HG02884 (cell line): ENCODE results near the gene HDAC7.

Experiments used
- ATAC-seq: cut with Tn5 transposase; IDR thresholded peaks from one replicate; pipeline ENCODE4 v1.9.1; 2021; ENCODE audit warnings: mild to moderate bottlenecking, moderate library complexity; ENCODE audit not compliant: unreplicated experiment

The HDAC7 gene

DNA sequence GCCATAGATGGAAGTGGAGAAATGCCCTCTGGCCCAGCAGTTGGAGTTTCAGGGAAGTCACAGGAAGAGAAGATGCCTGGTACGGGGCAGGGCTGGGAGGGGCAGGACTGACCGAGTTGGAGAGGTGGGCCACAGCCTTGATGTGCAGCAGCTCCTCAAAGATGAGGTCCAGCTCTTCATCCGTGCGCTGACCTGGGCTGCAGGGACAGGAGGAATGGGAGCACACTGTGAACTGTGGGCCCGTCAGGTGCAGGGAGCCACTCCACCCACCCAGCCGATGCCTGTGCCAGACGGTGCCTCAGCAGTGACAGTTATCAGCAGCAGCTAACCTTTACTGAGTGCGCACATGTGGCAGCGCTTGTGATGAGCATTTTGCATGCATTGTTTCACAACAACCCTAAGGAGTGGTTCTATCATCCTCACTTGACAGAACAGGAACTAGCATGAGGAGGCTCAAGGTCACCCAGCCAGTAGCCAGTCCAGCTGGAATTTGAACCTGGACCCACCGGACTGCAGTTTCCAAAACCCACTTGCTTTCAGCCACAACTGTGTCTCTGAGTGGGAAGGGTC is 69.4 kb downstream of the HDAC7 start:
- no peak for ATAC-seq

DNA sequence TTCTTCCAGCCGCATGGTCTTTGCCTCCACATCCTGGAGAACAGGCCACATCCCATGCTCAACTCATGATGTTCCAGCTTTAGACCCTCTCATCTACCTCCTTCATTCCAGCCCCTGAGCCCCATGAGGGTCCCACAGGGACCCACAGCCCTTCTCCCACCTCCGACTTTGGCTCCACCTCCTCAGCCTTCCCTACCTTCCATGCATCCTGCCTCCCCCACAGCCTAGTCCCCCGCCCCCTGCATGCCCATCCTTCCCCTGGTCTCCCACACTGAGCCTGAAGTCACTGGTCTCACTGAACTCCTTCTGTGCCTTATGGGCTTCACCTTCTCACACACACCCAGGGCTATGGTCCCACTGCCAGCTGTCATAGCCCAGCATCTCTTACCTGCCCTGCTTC is 70.8 kb downstream of the HDAC7 start:
- ATAC-seq, result no peak

DNA sequence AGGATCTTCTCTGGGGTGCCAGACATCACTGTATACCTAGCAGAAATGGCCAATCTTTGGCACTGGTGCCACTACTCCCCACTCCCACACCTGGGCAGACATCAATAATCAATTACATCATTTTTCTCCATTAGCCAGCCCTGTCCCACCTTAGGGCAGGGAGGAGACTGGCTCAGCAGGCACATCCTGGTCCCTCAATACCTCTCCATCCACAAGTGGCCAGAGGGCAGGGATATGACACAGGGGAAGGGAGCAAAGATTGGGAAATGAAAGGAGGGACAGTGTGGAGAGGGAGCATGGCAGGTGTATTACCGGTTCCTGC is 71.2 kb downstream of the HDAC7 start:
- ATAC-seq, result no peak

DNA sequence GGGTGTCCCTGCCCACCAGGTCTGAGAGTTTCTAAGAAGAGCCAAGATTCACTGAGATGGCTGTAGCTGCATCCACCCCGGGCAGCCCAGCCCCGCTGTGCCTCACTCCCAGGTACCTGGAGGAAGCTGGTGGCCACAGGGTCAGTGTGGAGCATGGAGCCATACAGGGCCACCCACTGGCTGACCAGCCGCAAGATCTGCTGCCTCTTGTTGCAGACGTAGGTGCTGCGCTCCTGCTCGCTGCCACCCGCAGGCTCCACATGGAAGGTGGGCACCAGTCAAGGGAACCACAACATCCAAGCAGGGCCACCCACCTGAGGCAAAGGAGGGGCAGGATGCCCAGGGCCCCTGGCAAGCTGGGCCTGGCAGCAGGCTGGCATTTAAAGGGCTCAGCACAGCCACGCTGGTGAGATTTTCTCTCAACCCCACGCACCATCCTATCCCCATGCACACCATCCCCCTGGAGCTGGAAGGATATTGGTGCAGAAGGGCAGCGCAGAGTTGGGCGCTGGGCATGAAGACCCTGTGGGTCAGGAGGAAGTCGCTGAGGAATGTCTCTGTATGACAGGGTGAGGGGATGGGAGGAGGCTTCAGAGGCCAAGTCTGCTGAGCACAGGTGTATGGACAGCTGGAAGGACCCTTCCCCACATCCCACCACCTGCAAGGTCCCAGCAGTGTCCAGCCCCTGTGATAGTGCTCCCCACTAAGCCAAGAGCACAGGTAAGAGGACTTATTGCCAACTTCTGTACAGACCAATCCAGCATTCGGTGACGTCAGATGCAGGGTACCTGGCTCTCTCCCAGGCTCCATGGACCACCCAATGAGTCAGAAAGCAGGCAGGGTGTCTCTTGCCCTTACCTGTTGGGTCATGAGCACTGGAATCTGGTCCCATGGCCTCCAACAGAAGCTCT is 71.9 kb downstream of the HDAC7 start:
- no peak for ATAC-seq

DNA sequence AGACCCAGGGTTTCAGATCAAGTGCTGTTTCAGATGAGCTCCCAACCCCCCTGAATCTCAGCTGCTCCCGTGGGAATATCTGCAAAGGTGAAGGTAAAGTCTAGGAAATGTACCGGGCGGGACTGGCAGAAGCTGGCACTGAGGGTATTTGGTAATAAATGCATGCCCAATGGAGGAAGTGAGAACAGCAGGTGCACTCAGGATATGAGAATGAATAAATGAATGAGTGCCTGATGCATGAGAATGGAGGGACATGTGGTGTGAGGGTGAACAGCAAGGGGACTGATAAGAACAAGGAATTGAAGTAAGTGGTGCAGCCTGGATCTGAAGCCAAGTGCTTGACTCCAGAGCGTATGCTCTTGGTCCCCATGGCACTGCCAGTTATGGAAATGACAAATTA is 72.6 kb downstream of the HDAC7 start:
- no peak for ATAC-seq

DNA sequence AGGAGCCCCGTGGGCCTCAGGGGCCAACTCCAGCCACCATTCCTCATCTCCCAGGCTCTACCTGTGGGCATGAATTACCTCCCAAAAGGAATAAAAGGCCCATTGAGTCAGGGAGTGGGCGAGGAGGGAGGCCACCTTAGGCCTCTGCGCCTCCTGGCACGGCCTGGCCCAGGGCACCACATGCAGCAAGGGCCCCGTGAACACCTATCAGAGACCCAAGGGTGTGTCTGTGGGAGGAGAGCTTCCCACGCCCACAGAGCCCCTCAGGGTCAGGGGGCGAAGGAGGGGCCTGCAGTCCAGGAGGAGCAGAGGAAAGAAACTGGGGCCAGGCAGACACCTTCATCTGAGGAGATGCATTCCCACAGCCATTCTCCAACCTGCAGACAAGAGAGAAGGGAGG is 73.2 kb downstream of the HDAC7 start:
- ATAC-seq, result no peak

DNA sequence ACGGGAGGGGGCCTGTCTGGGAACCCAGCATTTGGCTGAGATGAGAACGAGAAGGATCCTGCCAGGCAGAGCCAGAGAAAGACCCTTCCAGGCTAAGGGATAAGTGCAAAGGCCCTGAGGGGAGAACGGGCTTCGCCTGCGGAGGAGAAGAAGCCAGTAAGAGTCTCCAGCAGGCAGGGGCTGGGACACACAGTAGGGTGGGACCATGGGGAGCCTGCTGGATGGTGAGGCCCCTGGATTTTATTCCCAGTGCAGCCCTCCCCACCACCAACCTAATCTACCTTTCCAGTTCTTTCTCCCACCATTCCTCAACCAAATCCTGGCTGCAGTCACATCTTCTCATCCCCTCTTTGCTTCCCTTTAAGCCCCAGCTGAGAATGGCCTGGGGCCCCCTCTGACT is 73.6 kb downstream of the HDAC7 start:
- no peak for ATAC-seq

DNA sequence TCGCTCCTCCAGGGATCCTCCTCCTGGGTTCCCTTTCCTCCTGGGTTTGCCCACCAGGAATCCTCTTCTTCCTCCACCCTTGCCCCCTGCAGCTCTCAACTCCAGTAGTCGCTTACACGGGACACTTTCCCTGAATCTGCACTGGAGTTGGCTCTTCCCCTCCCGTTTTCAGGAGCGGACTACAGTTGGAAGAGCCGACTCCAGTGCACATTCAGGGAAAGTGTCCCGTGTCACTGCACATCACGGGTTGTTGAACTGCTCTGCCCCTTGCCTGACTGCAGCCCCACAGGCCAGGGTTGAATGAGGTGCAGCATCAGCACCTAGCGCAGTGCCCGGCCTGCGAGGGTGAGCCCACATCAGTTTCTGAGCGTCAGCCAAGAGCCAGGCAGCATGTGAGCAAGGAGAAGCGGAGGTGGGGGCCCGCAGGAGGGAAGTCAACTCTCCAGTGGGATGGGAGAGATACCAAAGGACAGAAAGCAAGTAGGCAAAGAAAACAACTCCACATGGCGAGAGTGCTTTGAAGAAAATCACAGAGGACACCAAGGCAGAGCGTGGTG is 74.1 kb downstream of the HDAC7 start:
- ATAC-seq, result no peak

DNA sequence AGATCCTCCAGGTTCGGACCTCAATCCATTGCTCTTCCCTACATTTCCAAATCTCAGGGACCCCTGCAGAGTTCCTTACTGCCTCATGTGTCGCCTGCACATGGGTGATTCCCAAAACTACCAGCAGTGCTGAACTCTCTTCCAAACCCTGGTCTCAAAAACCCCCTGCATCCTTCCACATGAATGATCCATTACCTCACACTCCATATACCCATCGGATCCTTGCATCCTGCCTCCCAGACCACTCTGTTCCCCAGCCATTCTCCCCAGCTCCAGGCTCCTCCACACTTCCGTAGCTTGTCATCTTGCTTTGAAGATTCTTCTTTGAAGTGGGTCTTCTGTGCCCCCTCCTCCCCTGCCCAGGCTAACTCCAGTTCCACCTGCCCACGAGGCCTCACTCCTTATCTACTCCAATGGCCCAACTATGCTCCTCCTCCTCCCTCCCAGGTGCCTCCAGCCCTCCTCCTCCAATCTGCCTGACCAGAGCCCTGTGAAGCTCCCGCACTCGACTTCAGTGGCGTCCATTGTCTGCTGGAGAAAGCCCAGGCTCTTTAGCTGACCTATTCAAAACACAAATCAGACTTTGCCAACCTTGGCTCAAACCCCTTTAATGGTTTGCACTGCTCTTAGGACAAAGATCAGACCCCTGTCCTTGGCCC is 74.8 kb downstream of the HDAC7 start:
- no peak for ATAC-seq

DNA sequence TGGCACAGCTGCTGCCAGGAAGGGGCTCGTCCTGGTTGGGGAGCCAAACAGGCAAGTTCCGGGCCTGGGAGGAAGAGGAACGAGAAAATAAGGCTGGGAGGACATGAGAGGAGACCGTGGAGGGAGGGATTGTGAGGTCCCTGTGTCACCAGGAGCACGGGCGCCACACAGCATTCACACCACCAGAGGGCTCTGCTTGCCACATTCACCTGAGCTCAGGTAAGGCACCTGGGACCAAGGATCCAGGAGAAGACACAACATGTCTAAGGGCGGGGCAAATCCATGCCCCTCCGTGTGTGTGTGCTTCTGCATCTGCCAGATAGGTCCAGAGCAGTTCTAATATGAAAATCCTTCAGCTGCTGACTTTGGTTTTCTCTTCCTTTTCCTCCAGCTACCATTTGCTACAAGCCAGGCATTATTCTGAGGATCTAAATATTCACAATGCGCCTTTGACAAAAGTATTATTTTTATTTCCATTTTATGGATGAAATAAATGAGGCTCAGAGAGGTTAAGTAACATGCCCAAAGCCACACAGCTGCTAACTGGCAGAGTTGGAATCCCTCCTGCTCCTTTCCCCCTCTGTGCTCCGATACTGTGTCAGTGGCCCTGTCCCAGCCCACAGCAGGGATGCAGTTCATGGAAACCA is 75.6 kb downstream of the HDAC7 start:
- ATAC-seq, result no peak

DNA sequence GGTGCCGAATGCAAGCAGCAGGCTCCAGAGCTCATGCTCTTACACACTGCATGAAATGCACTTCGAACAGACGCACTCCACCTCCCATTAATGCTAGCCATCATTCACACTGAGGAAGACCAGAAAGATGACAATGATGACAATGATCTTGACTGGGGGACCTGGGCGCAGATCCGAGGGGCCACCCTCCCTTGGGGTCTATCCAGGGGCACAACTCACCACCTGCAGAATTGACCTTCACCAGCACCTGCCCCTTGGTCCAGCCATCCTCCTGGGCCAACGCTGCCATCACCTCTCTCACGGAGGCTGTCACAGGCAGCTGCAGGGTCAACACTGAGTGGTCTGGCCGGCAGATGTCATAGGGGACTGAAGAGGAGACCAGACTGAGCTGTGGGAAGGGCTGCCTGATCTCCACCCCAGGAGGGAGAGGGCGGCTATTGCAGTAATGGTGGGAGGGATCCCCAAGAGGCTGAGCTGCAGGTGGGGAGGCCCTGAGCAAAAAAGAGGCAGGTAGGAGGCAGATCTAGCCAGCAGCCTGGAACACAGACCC is 76.3 kb downstream of the HDAC7 start:
- no peak for ATAC-seq

DNA sequence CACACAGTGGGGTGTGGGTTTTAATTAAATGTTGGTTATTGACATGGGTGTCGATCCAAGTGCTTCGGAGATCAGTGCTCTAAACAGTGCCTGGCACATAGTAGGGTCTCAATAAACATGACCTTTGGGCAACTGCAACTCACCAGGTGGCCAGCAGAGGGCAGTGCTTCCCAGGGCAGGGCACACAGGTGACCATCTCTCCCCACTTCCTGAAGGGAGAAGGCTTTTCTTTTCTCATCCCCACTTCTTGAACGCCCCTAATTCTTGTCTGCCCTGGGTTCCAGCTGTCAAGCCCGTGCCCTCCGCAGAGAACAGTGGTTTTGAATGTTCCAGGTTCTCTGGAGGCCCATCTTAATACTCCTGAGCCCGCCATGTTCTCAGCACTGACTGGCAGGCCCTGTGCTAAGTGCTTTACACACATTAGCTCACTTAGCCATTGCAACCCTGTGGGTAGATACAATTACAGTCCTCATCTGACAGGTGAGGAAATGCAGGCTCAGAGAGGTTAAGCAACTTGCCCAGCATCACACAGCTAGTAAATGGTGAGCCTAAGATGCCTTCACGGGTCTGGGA is 77.4 kb downstream of the HDAC7 start:
- no peak for ATAC-seq

DNA sequence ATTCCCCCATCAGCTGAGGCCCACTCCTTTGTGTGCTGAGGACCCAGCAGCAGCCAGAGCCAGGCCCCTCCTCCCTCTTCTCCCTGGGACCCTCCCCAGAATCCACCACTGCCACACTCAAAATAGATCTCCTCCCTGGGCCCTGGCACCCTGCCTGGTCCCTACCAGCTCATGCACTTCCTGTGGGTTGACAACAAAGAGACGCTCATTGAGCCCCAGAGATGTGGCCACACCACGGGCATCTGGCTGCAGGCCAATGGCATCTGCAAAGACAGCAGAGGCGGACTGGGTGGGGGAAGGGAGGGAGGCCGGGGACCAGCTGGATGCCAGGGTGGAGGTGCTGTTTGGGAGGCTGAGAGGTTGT is 78.4 kb downstream of the HDAC7 start:
- no peak for ATAC-seq

DNA sequence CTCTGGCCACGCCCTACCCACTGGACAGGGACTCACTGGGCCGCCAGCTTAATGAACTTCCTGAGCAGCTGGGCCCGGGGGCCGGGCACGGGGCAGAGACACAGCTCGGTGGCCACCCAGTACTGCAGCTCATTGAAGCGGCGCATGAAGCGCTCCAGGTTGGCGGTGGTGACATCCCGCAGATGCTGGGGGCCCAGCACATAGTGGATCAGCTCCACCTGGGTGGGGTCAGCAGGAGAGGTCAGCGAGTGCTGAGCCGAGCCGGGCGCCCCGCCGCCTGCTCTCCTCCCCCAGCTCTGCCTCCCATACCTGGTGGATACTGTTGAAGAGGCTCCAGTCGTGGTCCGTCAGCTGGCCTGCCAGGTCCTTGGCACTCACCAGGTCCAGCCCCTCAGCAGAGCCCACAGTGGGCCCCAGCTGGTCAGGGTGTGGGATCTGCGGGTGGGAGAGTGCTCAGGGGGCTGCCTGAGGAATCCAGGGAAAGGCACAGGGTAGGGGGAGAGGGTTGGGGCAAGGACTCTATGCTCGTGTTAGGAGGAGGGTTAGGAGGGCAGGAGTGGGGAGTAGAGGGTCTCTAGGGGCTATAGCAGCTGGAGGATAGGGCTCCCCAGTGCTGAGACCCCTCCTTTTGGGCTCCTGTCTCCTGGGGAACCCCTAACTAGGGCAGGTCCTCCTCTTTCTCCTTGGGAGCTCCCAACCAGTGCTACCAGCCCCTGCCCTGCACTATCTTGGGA is 78.9 kb downstream of the HDAC7 start:
- peak; percentile 35 for ATAC-seq

DNA sequence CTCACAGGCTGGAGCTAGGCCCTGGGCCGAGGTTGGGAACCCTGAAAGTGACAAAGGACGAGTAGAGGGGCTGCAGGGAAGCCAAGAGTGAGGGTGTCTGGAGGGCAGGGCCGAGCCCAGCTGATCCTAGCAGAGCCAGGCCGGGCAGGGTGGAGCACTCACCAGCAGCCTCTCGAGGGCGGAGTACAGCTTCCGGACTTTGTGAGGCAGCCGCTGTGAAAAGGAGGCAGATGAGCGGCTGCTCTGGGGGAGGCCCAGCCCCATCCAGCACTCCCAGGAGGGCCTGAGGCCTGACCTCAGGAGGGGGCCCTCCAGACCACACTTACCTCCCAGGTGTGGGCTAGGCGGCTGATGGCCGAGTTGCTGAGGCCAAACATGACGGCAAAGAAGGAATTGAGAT is 79.7 kb downstream of the HDAC7 start:
- peak; percentile 55 for ATAC-seq

DNA sequence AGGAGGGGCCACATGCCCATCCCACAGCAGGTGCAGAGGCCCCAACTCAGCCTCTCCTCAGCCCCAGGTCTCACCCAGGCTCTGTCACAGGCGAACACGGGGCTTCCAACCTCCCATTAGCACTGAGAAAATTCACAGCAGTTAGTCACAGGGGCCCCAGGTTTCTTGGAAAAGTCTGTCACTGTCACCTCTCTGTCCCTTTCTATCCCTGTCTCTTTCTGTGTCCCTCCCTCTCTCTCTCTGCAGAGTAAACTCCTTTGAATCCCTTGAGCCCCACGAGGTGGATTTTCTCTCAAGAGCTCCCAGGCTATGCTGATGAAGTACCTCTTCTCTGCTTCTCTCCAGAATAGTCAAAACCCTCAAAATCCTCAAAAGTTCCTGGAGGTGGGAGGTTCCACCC is 80.4 kb downstream of the HDAC7 start:
- ATAC-seq, result no peak

DNA sequence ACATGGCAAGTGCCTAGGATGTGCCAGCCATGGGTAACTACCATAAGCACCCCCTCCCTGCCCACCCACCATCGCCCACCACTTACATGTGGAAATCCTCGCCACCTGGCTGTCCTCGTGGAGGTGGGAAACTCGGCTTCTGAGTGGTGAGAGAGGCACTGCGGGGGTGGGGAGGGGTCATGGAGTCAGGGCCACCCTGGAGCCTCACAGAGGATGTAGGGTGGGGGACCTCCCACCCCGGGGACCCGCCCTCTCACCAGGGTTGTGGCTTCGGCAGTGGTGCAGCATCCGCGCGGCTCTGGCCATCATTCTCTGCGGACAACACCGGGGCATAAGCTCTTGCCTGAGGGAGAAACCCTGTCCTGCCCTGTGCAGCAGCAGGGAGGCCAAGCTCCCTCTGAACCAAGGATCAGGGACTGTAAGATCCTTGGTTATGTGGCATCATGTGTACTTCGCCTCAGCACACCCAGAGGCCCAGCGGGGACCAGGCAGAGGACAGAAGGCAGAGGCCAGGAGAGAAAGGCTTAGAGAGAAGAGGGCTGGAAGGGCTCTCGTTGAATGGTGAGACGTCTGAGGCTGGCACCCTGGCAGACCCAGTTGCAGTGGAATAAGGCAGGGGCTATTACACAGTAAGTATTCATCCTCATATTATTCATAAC is 81.6 kb downstream of the HDAC7 start:
- ATAC-seq, result no peak

DNA sequence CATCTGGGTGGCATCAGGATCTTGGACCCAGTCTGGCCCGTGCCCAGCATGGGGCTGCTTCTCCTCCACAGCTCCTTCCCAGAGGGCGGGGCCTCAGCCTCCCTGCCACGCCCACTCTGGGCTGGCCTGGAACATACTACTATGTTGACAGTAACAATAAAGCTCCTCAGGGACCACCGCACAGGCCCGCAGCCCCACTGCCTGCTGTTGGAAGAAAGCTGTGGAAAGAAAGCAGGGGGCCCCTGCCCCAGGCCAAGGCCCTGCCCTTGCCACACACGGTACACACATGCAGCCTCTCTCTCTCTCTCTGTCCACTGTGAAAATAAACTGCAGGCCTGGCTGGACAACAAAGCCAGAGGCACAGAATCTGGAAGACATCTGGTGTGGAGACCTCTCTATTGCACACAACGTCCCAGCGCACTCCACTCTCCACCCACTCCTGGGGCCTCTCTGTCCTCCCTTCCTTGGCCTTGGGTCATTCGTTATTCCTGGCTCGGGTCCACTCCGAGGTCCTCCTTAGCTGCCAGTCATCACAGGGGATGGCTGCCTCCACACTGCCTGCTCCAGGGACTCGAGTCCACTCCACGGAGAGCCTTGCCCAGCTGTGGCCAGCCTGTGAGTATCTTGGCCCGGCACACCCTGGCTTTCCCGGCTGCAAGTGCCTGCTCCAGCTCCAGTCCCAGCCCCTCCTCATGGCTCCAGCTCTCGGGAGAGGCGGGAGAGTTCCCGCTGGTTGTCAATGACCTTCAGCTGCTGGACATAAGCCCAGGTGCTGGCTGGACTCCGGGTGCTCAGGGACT is 82.6 kb downstream of the HDAC7 start:
- no peak for ATAC-seq

DNA sequence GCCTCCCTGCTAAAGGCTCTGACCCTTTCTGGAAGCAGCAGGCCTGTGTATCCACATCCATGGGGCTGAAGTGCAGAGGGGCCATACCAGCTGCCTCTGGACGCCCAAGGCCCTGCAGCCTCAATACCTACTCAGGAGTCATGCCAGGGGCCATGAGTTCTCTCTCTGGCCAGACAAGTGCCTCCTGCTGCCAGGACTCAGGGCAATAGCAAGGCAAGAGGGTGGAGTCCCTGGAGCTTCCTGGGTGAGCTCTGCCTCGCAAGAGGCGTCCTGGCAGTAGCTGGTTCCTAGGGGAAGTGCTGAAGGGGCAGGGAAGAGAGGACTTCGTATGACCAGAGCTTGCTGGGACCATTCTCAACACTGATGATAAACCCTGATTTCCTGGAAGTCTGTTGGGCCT is 83.5 kb downstream of the HDAC7 start:
- no peak for ATAC-seq
